Measurements from ENCODE around the gene P2RY10. TPM values are rescaled to one million over a fixed set of nuclear protein-coding genes. Genes with fewer than 3 reads are reported as not detected.
A peak's percentile ranks its signal among the peaks of the same experiment; 100 is the strongest.
"Not testable (repeated sequence)": the region's sequence is repeated elsewhere in the genome, so short reads cannot be mapped to it uniquely, and the experiment has no call there.

P2RY10 gene
- total RNA-seq (2014; rRNA removed; shearing (Covaris generic)) = not detected in 2 replicates
- not detected in 2 replicates for polyA plus RNA-seq (2015; cell fraction: cytosol; rRNA removed)
- polyA plus RNA-seq (2015; cell fraction: nucleus; rRNA removed) = 0.08 TPM in 1 of 2 replicates, not detected in the other

DNA sequence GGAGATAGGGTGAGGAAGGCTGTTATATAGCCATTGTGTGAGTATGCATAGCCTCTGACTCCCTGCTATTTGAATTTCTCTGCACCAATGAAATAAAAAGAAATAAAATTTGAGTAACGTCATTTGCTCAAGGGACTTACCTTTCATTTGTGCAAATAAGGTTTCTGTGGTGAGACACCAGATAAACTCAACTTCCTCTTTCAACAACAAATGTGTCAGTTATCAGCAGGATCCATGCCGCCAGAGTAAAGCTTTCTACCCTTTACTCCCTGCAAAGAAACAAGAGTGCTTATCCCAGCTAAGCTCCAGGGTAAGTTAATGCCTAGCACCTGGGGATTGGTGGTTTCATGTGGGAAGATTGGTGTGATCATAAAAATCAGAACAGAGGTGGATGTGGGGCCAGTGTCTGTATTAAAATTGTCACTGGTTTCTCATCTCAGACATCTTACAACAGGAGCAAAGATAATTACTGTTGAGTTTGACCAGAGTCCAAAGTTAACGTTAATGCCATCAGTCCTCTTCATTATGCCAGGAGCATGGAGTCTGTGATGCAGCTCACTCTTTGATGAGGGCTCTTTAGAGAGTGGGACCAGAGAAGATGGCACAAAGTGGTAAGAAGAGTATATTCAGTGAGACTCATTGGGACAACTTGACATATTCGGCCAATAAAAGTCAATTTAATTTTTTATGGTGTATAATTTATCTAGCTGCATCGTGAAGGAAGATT, at the start of gene P2RY10:
TSS of gene P2RY10 (plus strand) at position 206 of the 727 bp plus-strand sequence. CDS start 15,130 bp downstream, outside the sequence.
- no peak for DNase-seq (ENCODE audit: low read depth)

GRCh38 chrX:78922754-78923153, 22.4 kb upstream of the P2RY10 start:
- DNase-seq (ENCODE audit: low read depth) = no peak

GRCh38 chrX:78923198-78924015, 21.8 kb upstream of the P2RY10 start:
- DNase-seq (ENCODE audit: low read depth) = no peak

DNA sequence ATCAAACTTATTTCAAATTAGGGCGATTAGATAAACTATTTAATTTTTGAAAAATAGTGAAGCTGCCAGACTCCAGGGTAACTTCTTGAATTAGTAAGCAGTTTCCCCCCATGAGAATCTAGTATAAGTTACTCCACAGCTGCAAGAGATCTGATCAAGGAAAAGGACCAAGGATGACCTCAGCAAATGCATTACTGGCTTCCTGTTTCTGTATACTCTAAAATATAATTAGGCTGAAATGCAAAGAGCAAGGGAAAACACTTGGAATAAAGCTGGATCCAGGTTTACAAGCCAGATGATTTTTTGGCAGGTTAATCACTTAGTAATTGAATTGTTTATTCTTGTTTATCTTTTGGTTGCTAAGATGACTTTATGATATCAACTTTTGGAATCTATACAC, 13.4 kb upstream of the P2RY10 start:
- no peak for DNase-seq (ENCODE audit: low read depth)

GRCh38 chrX:78934866-78935265, 10.3 kb upstream of the P2RY10 start:
- DNase-seq (ENCODE audit: low read depth) = no peak

GRCh38 chrX:78944351-78944750, 840 bp upstream of the P2RY10 start:
- no peak for DNase-seq (ENCODE audit: low read depth)

- DNase-seq (ENCODE audit: low read depth) = no peak
Observed at GRCh38 chrX:78946178-78946931, 1.2 kb downstream of the P2RY10 start.

DNA sequence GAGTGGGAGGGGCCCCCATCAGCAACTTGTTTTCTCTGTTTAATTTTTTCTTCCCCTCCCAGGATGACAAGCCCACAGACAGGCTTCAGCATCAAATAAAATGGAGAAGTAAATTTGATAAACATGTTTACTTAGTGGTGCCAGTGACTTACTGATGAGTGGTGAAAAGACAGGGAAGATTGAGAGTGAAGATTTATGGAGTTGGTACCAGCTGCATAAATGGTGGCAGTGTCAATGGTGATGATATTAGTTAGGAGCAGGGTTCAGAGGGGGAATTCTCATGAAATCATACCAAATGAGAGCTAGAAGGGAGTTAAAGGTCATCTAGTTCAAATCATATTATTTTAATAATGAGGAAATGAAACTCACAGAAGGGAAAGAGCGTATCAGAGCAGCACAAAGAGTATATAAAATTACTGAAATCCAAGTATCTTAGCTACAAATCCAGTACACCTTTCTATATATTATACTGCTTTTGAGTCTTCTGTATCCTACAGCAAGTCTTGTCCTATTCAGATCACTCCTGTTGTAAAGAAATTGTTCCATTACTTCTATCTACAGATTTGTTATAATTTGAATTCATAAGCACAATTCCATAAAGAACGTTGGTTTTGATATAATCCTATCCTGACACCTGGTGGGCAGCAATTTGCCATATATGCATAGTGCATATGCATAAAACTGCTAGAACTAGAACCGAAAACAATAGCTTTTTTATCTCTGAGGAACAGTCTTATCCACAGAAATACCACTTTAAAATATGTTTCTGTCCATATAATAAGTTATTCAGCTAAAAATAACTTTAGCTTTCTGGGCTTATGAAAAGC, 5.0 kb downstream of the P2RY10 start:
- DNase-seq (ENCODE audit: low read depth) = no peak

GRCh38 chrX:78957049-78957767, 12.0 kb downstream of the P2RY10 start:
- DNase-seq (ENCODE audit: low read depth) = no peak

- no peak for DNase-seq (ENCODE audit: low read depth)
Observed at GRCh38 chrX:78957768-78958130, 12.6 kb downstream of the P2RY10 start.

DNA sequence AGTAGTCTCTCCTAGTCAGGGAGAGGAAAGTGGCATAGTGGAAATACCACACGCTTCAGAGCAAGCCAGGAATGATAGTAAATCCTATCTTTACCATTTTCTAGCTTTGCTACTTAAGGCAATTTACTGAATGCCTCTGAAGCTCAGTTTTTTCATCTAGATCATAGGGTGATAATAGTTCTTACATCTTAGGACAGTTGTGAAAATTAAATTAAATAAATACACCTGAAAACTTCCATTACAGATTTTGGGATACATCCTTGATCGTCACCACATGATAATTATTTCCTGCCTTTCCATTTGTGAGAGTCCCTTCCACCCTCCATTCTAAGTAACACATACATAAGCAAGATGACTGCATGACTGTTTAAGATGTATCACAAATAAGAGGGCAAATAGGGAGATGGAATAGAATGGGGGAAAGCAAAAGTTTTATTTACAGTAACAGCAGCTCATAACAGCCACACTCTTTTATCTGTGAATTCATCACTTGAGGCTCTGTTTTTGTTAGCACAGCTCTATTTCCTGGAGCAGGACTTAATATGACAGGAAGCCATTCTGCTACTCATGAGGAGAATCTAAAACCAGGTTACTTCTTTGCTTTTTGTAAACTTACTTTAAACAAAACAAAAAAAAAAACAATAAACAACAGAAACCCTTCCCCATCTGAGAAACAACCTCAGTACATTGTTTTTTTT, 13.4 kb downstream of the P2RY10 start:
- no peak for DNase-seq (ENCODE audit: low read depth)

DNA sequence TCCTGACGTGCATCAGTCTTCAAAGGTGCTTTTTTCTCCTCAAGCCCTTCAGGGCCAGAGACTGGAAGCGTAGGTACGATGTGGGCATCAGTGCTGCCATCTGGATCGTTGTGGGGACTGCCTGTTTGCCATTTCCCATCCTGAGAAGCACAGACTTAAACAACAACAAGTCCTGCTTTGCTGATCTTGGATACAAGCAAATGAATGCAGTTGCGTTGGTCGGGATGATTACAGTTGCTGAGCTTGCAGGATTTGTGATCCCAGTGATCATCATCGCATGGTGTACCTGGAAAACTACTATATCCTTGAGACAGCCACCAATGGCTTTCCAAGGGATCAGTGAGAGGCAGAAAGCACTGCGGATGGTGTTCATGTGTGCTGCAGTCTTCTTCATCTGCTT, 15.7 kb downstream of the P2RY10 start:
- no peak for DNase-seq (ENCODE audit: low read depth)

DNA sequence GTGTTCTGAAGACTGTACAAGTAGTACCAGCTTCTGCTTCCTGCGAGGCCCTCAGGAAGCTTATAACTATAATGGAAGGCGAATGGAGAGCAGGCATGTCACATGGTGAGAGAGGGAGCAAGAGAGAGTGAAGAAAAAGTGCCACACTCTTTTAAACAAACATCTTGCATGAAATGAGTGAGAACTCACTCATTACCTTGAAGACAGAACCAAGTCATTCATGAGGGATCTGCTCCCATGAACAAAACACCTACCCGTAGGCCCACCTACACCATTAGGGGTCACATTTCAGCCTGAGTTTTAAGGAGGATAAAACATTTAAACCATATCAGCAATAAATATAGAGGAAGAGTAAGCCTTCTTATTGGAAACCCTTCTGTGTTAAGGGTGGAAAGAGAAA, 19.4 kb downstream of the P2RY10 start:
- no peak for DNase-seq (ENCODE audit: low read depth)

- DNase-seq (ENCODE audit: low read depth) = peak; percentile 3
Observed at GRCh38 chrX:78979789-78980464, 34.7 kb downstream of the P2RY10 start.

- DNase-seq (ENCODE audit: low read depth) = no peak
Observed at GRCh38 chrX:78989349-78989748, 44.2 kb downstream of the P2RY10 start.

DNA sequence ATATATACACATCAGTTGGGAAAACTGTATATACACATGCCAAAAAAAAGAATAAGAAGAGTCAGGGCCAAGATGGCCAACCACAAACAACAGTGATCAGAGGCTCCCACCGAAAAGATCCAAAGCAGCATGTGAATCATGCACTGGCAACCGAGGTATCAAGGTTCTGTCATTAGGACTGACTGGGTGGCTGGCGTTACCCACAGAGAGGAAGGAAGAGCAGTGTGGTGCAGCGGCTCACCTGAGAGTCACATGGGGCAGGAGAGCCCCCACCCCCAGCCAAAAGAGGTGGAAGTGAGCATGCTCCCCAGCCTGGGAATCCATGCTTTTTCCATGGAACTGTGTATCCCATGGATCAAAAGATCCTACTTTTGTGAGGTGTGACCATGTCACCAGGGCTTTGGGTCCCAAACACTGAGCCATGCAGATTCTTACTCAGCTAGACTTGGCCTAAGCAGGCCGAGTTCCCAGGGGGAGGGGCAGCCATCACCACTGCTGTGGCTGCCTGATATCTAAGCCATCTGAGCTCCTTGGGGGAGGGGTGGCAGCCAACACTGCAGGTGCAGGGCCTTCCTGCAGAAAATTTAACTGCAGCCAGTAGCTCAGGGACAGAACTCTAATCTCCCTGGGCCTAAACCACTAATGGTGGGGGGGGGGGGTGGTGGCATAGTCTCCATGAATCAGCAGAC, 52.8 kb downstream of the P2RY10 start:
- DNase-seq (ENCODE audit: low read depth) = no peak

GRCh38 chrX:79007540-79007939, 62.3 kb downstream of the P2RY10 start:
- DNase-seq (ENCODE audit: low read depth) = not testable (repeated sequence)
